ENCODE results near the gene EXOSC5. TPM values are rescaled to one million over a fixed set of nuclear protein-coding genes. Genes with fewer than 3 reads are reported as not detected.

The EXOSC5 gene
- total and polyA plus RNA-seq, 2 of the 4 experiments (the other 2 are of a cell fraction): 19.0 to 25.2 TPM

DNA sequence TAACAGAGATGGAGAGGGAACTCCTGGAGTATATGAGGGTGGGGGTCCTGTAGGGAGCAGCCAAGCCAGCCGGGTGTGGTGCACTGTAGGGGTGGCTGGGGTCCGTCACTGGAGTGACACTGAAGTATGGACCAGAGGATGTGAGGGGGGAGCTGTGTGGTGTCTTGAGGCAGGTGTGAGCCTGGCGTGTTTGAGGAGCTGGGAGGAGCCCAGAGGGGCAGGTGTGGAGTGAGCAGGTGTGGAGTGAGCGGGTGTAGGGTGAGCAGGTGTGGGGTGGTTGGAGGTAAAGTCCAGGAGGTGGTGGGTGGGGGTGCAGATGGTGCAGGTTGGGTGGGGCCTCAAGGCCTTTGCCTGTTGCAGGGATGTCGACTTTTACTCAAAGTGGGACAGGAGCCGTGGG, 24.2 kb upstream of the EXOSC5 start:
- Histone ChIP-seq H3K14ac (replicated peaks; ENCODE audit: low read depth, low read length) (no peak overlapping the region), H2AFZ (replicated peaks; ENCODE audit: low read length, poor library complexity) (no peak overlapping the region), H3K56ac (ENCODE audit: extremely low read depth, insufficient read depth, low read length) (no peak overlapping the region), H2BK5ac (ENCODE audit: low read depth, low read length, poor library complexity, severe bottlenecking) (no peak overlapping the region), H3K9me3 (ENCODE audit: control insufficient read depth, insufficient read depth, low read length) (no peaks in the 10 kb centered on the region), H3K9ac (ENCODE audit: low read depth, low read length) (no peak overlapping the region), H4K91ac (ENCODE audit: insufficient read depth, low read depth, low read length) (no peak overlapping the region), H2AK9ac (replicated peaks; ENCODE audit: low read depth, low read length, poor library complexity) (no peak overlapping the region), H3K79me1 (ENCODE audit: low read depth in 1 of 2, low read length in 2 of 2) (no peaks in the 10 kb centered on the region), H4K20me1 (ENCODE audit: insufficient read depth, low read length) (no peaks in the 10 kb centered on the region), H3K4me3 (ENCODE audit: insufficient read depth, low read depth, low read length) (no peak overlapping the region), H4K8ac (ENCODE audit: low read depth in 2 of 2, low read length in 2 of 2) (no peak overlapping the region), H3K23ac (ENCODE audit: low read depth, low read length) (no peak overlapping the region), H3K9me1 (ENCODE audit: insufficient read depth, low read length) (no peaks in the 10 kb centered on the region; the same call in 1 of the 2 replicates), H4K5ac (ENCODE audit: low read depth, low read length) (no peak overlapping the region), H2BK120ac (ENCODE audit: low read depth, low read length) (no peak overlapping the region), H3K4me1 (ENCODE audit: control insufficient read depth, insufficient read depth, low read length) (no peaks in the 10 kb centered on the region), H3K27me3 (ENCODE audit: control insufficient read depth, insufficient read depth, low read length) (no peaks in the 10 kb centered on the region), H3K36me3 (ENCODE audit: control insufficient read depth, insufficient read depth, low read length) (peaks cover 54% of the 10 kb centered on the region), H3K27ac (ENCODE audit: insufficient read depth, low read length) (no peak overlapping the region), H3K4ac (ENCODE audit: low read depth, low read length) (no peak overlapping the region), H3K4me2 (ENCODE audit: low read depth, low read length) (no peak overlapping the region), H3K18ac (ENCODE audit: low read depth, low read length) (no peak overlapping the region), H2BK15ac (ENCODE audit: low read depth, low read length) (no peak overlapping the region), H2AK5ac (ENCODE audit: low read depth, low read length) (no peak overlapping the region), H2BK20ac (ENCODE audit: low read depth, low read length) (no peak overlapping the region)
- in situ Hi-C loops (cut with MboI; ENCODE audit: low sequenced_read_pairs): no loop called here
- BruUV-seq (replicated peaks): no TSS peak
- CTCF ChIA-PET: no interaction called here
- no peak for TF ChIP-seq RFX5 (IDR thresholded peaks at IDR 0.05; ENCODE audit: low read depth, low read length)
- TF ChIP-seq CEBPB (IDR thresholded peaks at IDR 0.05; ENCODE audit: low read depth, low read length): no peak
- no peak for TF ChIP-seq RAD21 (IDR thresholded peaks at IDR 0.05; ENCODE audit: low read length)
- TF ChIP-seq CHD1 (IDR thresholded peaks at IDR 0.05; ENCODE audit: low read depth, low read length): no peak
- no peak for TF ChIP-seq POLR2A (IDR thresholded peaks at IDR 0.05; ENCODE audit: low read depth, low read length)
- TF ChIP-seq SMC3 (IDR thresholded peaks at IDR 0.05; ENCODE audit: low read depth, low read length): no peak
- TF ChIP-seq RCOR1 (IDR thresholded peaks at IDR 0.05; ENCODE audit: insufficient replicate concordance, low read length): no peak
- no peak for TF ChIP-seq USF2 (IDR thresholded peaks at IDR 0.05; ENCODE audit: low read depth, low read length)
- no peak for TF ChIP-seq CTCF (conservative IDR thresholded peaks at IDR 0.05; ENCODE audit: low read depth, low read length)
- no peak for TF ChIP-seq BHLHE40 (IDR thresholded peaks at IDR 0.05; ENCODE audit: low read depth, low read length)
- no peak for TF ChIP-seq MAFK (IDR thresholded peaks at IDR 0.05; ENCODE audit: low read depth, low read length)
- TF ChIP-seq FOS (IDR thresholded peaks at IDR 0.05; ENCODE audit: low read depth, low read length): no peak
- intact Hi-C loops (cut with micrococcal nuclease): loop anchor here (10.0 kb wide), 1 partner anchor 217 kb away; no protein-coding TSS in a partner anchor
- whole genome bisulfite sequencing, 2 experiments (ENCODE audit: extremely low coverage in 2 of 2, insufficient read length in 1 of 2): 100% methylated on average over 3 of the region's 6 CpGs; no CpG with 5 or more reads in 1 of the 2 experiments
- ATAC-seq (ENCODE audit: low read depth) (no peak), DNase-seq (no peak)
- POLR2A ChIA-PET (ENCODE audit: unreplicated experiment): no interaction called here
- dilution Hi-C loops (cut with HindIII; ENCODE audit: low sequenced_read_pairs, unreplicated experiment): no loop called here
